Adrenal gland (tissue), 12 donors: ENCODE measurements around the gene SEMA3G. TPM values are rescaled to one million over a fixed set of nuclear protein-coding genes. Genes with fewer than 3 reads are reported as not detected.

Source experiments
- DNase-seq, 7 donors: peaks; one replicate each; pipeline ENCODE4 v3.0.0-alpha.2; 2019 to 2020
- H3K27ac ChIP-seq, 5 donors: fragments of 200-600 bp; sonication (generic) in 4 of 5; 1 replicate in 3 of 5; 2 replicates in 2 of 5; pipeline versions ENCODE4 v1.5.1 to v1.8.0; 2016 to 2020; ENCODE audit warnings: mild to moderate bottlenecking in 1 of 5
- H3K27me3 ChIP-seq: fragments of 200-600 bp; 2 replicates; pipeline ENCODE4 v1.8.0; 2021
- H3K36me3 ChIP-seq, 2 donors: fragments of 200-600 bp; replicated peaks in 1 of 2; 1 replicate in 1 of 2; 2 replicates in 1 of 2; pipeline versions ENCODE4 v1.5.1 to v1.8.0; 2018 to 2022
- H3K4me1 ChIP-seq, 2 donors: fragments of 200-600 bp; replicated peaks in 1 of 2; 1 replicate in 1 of 2; 2 replicates in 1 of 2; pipeline versions ENCODE4 v1.5.1 to v1.8.0; 2018 to 2021
- H3K4me3 ChIP-seq, 4 donors: fragments of 200-600 bp; sonication (generic) in 3 of 4; one replicate each; pipeline ENCODE4 v1.5.1; 2016 to 2018
- H3K9me3 ChIP-seq, 3 donors: fragments of 200-600 bp; sonication (generic) in 1 of 3; replicated peaks in 1 of 3; 1 replicate in 2 of 3; 2 replicates in 1 of 3; pipeline versions ENCODE4 v1.5.1 to v1.8.0; 2016 to 2021
- POLR2A ChIP-seq, 2 donors: fragments of 450-650 bp; IDR thresholded peaks; one replicate each; pipeline ENCODE4 v1.6.1; 2017; ENCODE audit warnings: antibody characterized with exemption in 2 of 2, mild to moderate bottlenecking in 2 of 2, moderate library complexity in 1 of 2
- WGBS, 4 donors: extraction: QIAGEN DNeasy Blood & Tissue Kit in 2 of 4; methylation state at CpG; one replicate each; pipeline versions ENCODE4 v1.1.5 to v1.1.7; 2013 to 2017; 5-methylcytosine and 5-hydroxymethylcytosine counted together
- intact Hi-C, 2 donors: fragments of 100-400 bp; cut with DNase I; formaldehyde crosslinking; loops; one replicate each; pipeline versions ENCODE4 v1.14.1 to v1.15.0; 2022 to 2023
- polyA plus RNA-seq, 3 donors: library from polyadenylated mRNA; stranded (reverse); fragments of 200-250 nt in 2 of 3; fragments of 350-450 nt in 1 of 3; fragmentation: Illumina TruSeq in 1 of 3; extraction: RNeasy Lipid Tissue Mini Kit (QIAGEN cat#74804) in 1 of 3; gene quantifications; one replicate each; pipeline ENCODE4 v1.2.3, GENCODE V29; 2013 to 2014
- total RNA-seq, 9 donors: library from RNA; depleted of rRNA in 4 of 9; stranded (reverse); fragments of >200 nt in 4 of 9; fragments of 120-200 nt in 1 of 9; fragmentation: NEBNext Ultra II Directional in 1 of 9; extraction: Animal tissue kit (Norgen Biotek cat#: 25700) in 1 of 9; gene quantifications; one replicate each; pipeline versions ENCODE4 v1.1.0 to v1.2.4, GENCODE V29; 2013 to 2023
- TF ChIP-seq, protein P1 (sequence below), 6 experiments: fragments of 450-650 bp in 4 of 6; fragments of 200-600 bp in 2 of 6; sonication (generic) in 1 of 6; IDR thresholded peaks; 1 replicate in 5 of 6; 2 replicates in 1 of 6; pipeline versions ENCODE4 v1.5.1 to v1.8.0; 2016 to 2021; ENCODE audit warnings: antibody characterized with exemption in 6 of 6, mild to moderate bottlenecking in 2 of 6, moderate library complexity in 1 of 6
- donor health status: healthy with polysubstance abuse.
- donor health status: Bipolar disorder and iron deficiency.
- donor health status: DM: yes; HTN: yes; CAD: no.
- donor health status: DM: no; HTN: no; CAD: no.
- donor health status: DM: no; HTN: no; CAD: no.
- donor health status: DM: yes; HTN: yes; CAD: no.

Gene SEMA3G
- total and polyA plus RNA-seq, 12 donors, result 0.81 to 6.8 (median 2.9) TPM

- H3K4me1 ChIP-seq, result peaks cover 0 to 39% of the 10 kb centered on the region in 2 donors
- no peaks in the 10 kb centered on the region for H3K27me3 ChIP-seq
- no peak for DNase-seq
- WGBS, 4 donors, result 65 to 80% (median 68%) methylated on average over 12 to 14 of the region's 14 CpGs
- no peak overlapping the region for H3K4me3 ChIP-seq
- TF ChIP-seq POLR2A (IDR thresholded peaks at IDR 0.05), result no peak
- TF ChIP-seq, protein P1, sequence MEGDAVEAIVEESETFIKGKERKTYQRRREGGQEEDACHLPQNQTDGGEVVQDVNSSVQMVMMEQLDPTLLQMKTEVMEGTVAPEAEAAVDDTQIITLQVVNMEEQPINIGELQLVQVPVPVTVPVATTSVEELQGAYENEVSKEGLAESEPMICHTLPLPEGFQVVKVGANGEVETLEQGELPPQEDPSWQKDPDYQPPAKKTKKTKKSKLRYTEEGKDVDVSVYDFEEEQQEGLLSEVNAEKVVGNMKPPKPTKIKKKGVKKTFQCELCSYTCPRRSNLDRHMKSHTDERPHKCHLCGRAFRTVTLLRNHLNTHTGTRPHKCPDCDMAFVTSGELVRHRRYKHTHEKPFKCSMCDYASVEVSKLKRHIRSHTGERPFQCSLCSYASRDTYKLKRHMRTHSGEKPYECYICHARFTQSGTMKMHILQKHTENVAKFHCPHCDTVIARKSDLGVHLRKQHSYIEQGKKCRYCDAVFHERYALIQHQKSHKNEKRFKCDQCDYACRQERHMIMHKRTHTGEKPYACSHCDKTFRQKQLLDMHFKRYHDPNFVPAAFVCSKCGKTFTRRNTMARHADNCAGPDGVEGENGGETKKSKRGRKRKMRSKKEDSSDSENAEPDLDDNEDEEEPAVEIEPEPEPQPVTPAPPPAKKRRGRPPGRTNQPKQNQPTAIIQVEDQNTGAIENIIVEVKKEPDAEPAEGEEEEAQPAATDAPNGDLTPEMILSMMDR (IDR thresholded peaks at IDR 0.05), result peak in 1 of 6 experiments; percentile 0
- H3K9me3 ChIP-seq, result no peaks in the 10 kb centered on the region
- intact Hi-C loops, result loop anchor here (5.0 to 10.0 kb wide), 3 partner anchors 60 to 222 kb away; partner anchors contain the start of gene NT5DC2 (in 1 of the 2)
- peaks cover 0 to 67% of the 10 kb centered on the region in 2 donors for H3K36me3 ChIP-seq
- H3K27ac ChIP-seq, result peak overlapping the region in 3 of 5 donors; percentile 5 to 57 (median 42)
Measured at GRCh38 chr3:52472239-52473000, 27.5 kb upstream of the SEMA3G start.

- no peaks in the 10 kb centered on the region for H3K9me3 ChIP-seq
- TF ChIP-seq, protein P1 (IDR thresholded peaks at IDR 0.05), result peak; percentile 65 to 86 (median 76)
- TF ChIP-seq POLR2A (IDR thresholded peaks at IDR 0.05), result no peak
- H3K27ac ChIP-seq, result peak overlapping the region in 2 of 5 donors; percentile 13 to 42
- 34 to 53% (median 47%) methylated on average over 12 to 26 of the region's 26 CpGs for WGBS, 4 donors
- no peaks in the 10 kb centered on the region for H3K27me3 ChIP-seq
- no peak overlapping the region for H3K4me3 ChIP-seq
- H3K36me3 ChIP-seq, result peaks cover 0 to 59% of the 10 kb centered on the region in 2 donors
- H3K4me1 ChIP-seq, result peaks cover 0 to 42% of the 10 kb centered on the region in 2 donors
- intact Hi-C loops, result loop anchor here (5.0 to 10.0 kb wide), 3 partner anchors 61 to 223 kb away; partner anchors contain the start of gene NT5DC2 (in 1 of the 2)
- peak; percentile 72 to 94 (median 83) for DNase-seq
Measured at GRCh38 chr3:52471371-52472238, 26.7 kb upstream of the SEMA3G start.

GRCh38 chr3:52470920-52471319 lies 26.0 kb upstream of the SEMA3G start:
- TF ChIP-seq, protein P1 (IDR thresholded peaks at IDR 0.05), result no peak
- no peak for TF ChIP-seq POLR2A (IDR thresholded peaks at IDR 0.05)
- whole genome bisulfite sequencing, 4 donors, result 90 to 100% (median 98%) methylated on average over 2 to 4 of the region's 4 CpGs
- DNase-seq, result no peak
- intact Hi-C loops, result loop anchor here (5.0 to 10.0 kb wide), 3 partner anchors 61 to 224 kb away; partner anchors contain the start of gene NT5DC2 (in 1 of the 2)
- Histone ChIP-seq H3K9me3 (no peaks in the 10 kb centered on the region), H3K4me3 (no peak overlapping the region), H3K4me1 (peaks cover 0 to 44% of the 10 kb centered on the region in 2 donors), H3K36me3 (peaks cover 0 to 53% of the 10 kb centered on the region in 2 donors), H3K27ac (peak overlapping the region in 2 of 5 donors; percentile 13 to 42), H3K27me3 (no peaks in the 10 kb centered on the region)

GRCh38 chr3:52469001-52469400 lies 24.1 kb upstream of the SEMA3G start:
- no peak for TF ChIP-seq POLR2A (IDR thresholded peaks at IDR 0.05)
- TF ChIP-seq, protein P1 (IDR thresholded peaks at IDR 0.05), result no peak
- Histone ChIP-seq H3K27ac (peak overlapping the region in 1 of 5 donors; percentile 43), H3K36me3 (peaks cover 0 to 48% of the 10 kb centered on the region in 2 donors), H3K4me1 (peaks cover 0 to 49% of the 10 kb centered on the region in 2 donors), H3K4me3 (no peak overlapping the region), H3K27me3 (no peaks in the 10 kb centered on the region), H3K9me3 (no peaks in the 10 kb centered on the region)
- intact Hi-C loops, result no loop called here
- DNase-seq, result no peak
- 36 to 57% (median 54%) methylated on average over 5 of the region's 5 CpGs for WGBS, 4 donors
